ENCODE results near the gene ROPN1B.

Gene ROPN1B

DNA sequence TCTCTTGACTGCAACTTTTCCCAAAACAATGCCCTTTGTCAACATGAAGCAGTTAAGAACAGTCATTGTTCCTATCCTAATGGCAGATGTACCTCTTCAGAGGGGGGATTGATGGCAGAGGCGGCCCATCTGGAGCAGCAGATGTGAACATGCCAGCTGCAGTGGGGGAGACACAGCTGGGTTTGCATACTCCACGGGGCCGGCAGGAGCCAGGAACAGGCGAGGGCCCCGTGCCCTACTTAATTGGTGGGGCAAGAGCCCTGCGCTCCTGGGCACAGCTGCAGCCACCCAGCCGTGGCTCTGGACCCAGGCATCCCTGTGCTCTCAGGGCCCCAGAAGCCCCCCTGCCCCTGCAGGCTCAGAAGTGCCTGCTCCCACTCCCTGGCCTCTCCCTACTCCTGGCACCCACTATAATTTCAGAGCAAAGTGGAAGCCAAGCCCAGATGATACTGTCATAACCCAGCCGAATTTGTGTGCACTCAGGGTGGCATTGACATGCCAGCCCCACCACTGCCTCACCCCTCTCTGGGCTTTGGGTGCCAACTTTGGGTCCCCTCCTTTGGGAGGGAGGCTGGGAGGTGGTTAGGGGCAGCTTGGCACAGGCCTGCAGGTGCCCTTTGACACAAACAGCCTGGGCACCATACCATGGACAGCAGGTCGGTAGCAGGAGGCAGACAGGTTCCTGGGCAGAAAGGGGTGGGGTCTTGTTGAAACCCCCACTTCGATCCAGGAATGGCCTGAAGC, 34.6 kb downstream of the ROPN1B start:
- no peak for DNase-seq (ENCODE audit: low read depth in 2 of 2, low spot score in 1 of 2)

DNA sequence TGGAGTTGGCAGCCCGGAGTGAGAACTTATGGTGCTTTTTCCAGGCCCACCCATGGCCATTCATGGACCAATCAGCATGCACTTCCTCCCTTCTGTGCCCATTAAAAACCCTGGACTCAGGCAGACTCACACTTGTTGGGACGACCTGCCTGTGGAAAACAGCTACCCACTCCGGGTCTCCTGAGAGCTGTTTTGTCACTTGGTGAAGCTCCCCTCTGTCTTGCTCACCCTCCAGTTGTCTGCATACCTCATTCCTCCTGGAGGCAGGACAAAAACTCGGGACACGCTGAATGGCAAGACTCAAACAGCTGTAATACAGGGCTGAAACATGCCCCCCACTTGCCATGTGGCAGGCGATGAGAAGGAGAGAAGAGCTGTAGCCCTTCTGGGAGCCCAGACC, 35.2 kb downstream of the ROPN1B start:
- no peak for DNase-seq (ENCODE audit: low read depth in 2 of 2, low spot score in 1 of 2)

DNA sequence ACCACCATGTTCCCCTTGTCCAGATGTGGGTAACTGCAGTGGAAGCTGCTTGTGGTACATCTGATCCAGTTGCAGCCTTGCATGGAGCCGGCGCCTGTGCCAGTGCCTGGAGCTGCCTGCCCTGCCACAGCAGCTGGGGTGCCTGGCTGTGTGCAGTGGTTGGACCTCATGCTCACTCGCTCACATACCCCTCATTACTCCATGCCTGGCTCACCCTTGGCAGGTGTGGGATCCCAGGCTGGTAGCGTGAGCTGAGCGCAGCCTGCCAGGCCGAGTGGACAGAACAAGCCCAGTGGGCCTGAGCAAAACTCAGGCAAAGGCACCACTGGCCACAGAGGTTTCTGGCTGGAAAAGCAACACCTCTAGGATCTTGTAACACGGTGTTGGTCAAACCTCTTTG, 35.7 kb downstream of the ROPN1B start:
- DNase-seq (ENCODE audit: low read depth in 2 of 2, low spot score in 1 of 2) = no peak

DNA sequence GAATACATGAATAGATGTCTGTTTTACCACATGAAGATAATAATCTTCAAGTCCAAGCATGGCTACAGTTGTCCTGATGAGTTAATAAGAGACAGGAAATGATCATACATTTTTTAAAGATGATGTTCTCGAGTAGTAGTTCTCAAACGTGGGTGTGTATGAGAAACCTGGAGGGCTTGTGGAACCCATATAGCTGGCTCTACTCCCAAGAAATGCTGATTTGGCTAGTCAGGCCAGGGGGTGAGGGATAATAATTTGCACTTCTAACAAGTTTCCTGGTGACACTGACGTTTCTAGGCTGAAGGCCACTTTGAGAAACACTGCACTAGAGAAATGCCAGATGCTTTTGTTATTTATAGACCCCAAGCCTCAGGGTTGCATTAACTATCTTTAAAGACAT, 37.0 kb downstream of the ROPN1B start:
- DNase-seq (ENCODE audit: low read depth in 2 of 2, low spot score in 1 of 2) = no peak

DNA sequence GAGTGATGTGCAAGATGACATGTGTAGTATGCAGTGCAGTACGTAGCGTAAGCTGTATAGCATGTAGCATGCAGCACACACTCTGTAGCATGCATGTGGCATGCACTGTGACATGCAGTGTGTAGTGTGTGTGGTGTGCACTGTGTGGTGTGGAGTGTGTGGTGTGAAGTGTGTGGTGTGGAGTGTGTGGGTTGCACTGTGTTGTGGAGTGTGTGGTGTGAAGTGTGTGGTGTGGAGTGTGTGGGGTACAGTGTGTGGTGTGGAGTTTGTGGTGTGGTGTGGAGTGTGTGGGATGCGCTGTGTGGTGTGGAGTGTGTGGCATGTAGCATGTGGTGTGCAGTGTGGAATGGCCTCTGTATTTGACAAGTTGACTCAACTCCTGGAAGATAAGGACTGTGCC, 39.2 kb downstream of the ROPN1B start:
- DNase-seq (ENCODE audit: low read depth in 2 of 2, low spot score in 1 of 2) = no peak

DNA sequence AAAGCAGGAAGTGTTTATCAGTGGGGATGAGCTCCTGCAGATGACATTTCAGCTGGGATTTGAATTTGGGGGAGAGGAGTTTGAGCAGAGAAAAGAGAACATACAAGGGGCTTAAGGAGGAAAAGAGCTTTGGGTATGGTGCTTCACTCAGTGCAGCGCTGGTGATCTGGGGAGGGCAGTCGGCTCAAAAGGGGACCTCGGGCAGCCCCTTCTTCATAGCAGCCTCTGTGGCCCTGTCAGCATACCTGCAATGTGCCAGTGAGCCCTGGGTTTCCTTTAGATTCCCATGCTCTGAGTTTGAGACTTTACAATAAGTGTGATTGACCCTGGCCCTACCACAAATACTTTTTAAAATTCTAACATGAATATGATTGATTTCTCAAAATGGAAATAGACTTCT, 40.2 kb downstream of the ROPN1B start:
- no peak for DNase-seq (ENCODE audit: low read depth in 2 of 2, low spot score in 1 of 2)

DNA sequence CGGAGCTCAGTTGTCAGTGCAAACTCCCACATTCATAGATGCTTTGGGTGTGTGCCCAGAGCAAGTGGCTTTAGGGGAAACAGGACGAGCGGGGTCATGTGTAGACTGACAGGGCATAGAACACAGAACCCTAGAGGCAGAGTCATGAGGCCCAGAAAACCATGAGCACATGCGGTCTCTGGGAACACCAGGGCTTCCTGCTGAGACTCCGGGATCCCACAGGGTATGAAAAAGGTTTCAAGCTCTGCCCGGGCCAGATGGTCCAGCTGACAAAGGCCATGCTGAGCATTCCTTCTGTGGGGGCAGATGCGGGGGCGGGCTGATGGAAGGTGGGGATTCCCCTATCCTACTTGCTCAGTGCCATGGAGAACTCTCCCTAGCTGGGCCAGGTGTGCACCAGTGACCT, 44.8 kb downstream of the ROPN1B start:
- no peak for DNase-seq (ENCODE audit: low read depth in 2 of 2, low spot score in 1 of 2)

DNA sequence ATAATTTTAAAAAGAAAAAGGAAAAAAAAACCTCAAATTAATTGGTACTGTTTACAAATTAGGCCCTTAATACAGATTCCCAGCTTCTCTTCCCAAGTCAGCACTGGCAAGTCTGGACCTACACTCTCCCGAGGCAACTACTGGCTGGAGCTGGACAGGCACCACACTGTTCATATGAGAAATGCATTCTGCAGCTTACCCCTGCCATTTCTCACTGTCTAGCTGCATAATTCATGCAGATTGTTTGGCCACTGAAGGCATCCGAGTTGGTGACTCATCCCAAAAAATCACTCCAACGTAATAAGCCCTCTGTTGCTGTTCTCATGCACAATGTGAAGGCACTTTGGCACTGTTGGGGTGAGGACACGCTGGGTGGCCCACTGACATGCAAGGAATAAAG, 45.3 kb downstream of the ROPN1B start:
- DNase-seq (ENCODE audit: low read depth in 2 of 2, low spot score in 1 of 2) = no peak

DNA sequence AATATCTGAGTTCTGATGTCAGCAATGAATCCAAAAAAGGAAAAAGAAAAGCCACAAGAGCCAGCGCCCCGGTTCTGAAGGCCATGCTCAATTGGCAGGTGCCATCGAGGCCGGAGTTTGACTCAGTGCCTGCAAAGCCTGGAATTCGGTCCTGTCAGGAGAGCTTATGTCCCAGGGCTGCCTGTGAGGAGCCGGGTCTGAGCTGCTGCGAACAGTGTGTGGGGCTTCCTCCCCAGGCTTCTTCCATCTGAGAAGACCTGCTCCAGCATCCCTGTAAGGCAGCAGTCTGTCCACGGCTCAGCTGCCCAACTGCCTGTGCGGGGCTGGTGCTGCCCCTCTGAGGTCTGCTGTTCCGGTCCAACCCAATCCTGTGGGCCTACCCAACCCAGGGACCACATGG, 46.1 kb downstream of the ROPN1B start:
- DNase-seq (ENCODE audit: low read depth in 2 of 2, low spot score in 1 of 2) = no peak

DNA sequence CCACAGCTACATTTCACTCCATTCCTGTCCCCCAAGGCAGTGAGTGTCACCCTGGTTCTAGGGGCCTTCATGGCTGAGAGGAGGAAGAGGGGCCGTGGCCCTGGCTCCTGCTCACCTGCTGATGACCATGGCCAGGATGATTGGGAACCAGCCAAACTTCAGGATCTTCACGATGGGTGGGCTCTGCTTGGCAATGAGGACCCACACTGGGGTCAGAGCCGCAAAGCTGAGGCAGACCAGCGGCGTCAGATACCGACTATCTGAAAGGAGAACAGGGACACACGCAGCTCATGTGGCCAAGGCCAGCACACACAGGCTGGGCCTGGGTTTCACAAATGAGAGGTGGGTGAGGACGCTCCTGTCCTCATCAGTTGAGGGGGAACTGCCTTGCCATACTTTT, 47.6 kb downstream of the ROPN1B start:
- no peak for DNase-seq (ENCODE audit: low read depth in 2 of 2, low spot score in 1 of 2)

DNA sequence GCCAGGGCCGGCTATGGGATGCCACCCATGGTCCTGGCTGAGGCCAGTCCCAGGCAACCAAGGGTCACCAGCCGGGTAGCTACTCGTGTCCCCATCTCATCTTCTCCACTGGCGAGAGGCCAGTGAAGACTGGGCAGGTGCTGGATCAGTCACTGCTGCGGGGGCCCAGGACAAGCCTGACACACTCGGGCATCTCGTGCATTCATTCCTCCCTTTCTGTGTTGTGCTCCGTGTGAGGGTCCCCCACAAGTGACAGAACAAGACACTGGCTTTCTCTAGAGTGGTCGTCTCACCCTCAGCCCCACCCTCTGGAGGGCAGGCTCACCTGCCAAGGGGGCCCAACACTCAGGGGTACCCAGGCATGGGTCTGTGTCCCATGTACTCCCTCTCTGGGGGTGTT, 48.4 kb downstream of the ROPN1B start:
- no peak for DNase-seq (ENCODE audit: low read depth in 2 of 2, low spot score in 1 of 2)

DNA sequence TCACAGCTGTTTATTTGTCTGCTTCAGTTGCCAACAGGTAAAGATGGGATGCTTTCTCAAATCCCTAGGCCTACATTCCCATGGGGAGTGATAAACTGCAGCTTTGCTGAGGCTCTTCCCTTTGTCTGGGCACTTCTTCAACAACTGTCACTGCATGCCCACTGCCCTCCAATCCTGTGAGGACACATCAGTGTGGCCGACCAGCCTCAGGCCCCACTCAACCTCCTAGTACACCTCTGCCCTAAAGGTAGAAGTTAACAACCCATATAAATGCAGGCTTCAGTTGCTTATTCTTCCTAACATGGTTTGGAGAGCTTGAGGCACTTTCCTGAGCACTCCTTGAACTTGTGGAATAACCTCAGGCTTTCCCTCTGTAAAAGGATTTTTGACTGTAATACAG, 49.6 kb downstream of the ROPN1B start:
- DNase-seq (ENCODE audit: low read depth in 2 of 2, low spot score in 1 of 2) = no peak

DNA sequence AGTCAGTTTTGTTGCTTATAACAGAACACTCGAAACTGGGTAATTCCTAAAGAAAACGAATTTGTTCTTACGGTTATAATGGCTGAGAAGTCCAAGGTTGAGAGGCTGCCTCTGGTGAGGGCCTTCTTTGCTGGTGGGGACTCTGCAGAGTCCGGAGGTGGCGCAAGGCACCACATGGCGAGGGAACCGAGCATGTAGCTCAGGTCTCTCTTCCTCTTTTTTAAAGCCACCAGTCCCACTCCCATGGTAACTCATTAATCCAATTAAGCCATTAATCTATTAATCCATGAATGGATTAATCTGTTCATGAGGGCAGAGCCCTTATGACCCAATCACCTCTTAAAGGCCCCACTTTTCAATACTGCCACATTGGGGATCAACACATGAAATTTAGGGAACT, 50.0 kb downstream of the ROPN1B start:
- no peak for DNase-seq (ENCODE audit: low read depth in 2 of 2, low spot score in 1 of 2)

DNA sequence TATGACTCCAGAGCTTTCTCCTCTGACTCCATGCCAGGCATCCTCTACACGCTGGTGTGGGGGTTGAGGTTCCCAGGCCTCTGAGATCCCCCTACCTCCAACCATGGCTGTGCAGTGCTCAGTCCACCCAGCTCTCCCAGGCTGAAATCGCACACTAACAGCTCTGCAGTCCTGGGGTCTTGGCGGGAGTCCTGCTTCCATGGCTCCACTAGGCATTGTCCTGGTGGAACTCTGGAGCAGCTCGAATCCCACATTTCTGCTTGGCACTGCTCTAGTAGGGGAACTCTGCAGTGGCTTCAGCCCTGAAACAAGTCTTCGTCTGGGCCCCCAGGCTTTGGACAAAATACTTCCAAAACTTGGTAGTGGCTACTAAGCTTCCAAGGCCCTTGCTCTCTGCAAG, 50.7 kb downstream of the ROPN1B start:
- DNase-seq (ENCODE audit: low read depth in 2 of 2, low spot score in 1 of 2) = no peak

DNA sequence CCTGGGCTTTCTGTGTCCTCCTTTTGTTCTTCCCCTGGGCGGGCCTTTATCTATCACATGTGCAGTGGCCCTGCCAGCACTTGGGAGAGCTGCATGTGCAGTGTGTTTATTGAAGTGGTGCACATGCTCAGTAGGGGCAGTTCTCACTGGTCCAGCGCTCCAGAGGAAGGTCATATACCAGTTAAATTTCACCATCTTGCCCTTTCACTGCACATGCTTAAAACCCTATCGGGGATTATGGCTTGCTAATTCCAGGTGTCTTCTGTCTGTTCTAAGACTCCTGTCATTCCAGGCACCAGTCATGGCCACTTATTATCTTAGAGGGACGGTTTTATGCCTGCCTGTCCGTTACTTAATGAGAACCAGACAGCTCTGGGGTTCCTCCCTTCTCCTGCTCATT, 52.2 kb downstream of the ROPN1B start:
- DNase-seq (ENCODE audit: low read depth in 2 of 2, low spot score in 1 of 2) = no peak

DNA sequence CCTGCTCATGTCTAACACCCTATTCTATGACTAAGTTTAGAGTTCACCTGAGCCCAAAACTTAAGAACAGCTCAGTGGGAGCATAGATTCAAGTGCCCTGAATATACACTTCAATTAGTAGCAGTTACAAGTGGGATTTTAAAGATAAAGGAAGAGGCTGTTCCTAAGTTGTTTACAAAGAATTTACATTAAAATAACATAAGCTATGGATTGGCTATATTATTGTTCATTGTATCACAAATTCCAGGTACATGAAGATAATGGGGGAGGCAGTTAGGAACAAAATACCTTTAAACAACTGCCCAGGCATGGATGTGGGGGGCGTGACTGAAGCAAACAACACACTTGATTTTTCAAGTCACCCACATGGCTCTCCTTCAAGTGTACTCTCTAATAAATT, 52.7 kb downstream of the ROPN1B start:
- DNase-seq (ENCODE audit: low read depth in 2 of 2, low spot score in 1 of 2) = no peak

DNA sequence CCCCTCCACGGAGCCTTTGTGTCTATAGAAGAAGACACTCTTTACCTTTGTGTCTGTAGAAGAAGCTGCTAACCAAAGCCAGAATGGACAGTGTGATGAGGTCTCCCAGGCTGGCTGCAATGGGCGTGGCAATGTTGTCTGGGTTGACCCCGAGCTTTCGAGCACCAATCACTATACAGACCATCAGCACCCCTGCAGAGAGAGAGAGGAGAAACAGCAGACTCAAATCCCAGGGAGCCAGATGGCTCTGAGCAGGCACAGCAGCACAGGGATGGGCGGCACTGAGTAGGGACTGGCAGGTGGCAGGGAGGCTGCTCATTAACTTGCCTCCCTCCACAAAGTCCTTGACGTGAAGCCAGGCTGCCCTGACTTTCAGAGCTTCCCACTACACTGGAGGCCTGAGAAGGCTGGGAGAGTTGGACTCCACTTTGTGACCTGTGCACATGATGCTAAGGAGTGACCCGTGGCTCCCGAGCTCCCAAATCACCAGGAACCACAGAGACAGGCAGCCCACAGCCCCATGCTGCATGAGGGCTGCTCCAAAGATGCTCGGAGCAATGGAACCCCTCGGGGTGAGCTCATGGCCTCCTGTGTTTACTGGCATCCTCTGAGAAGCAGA, 53.9 kb downstream of the ROPN1B start:
- no peak for DNase-seq (ENCODE audit: low read depth in 2 of 2, low spot score in 1 of 2)

DNA sequence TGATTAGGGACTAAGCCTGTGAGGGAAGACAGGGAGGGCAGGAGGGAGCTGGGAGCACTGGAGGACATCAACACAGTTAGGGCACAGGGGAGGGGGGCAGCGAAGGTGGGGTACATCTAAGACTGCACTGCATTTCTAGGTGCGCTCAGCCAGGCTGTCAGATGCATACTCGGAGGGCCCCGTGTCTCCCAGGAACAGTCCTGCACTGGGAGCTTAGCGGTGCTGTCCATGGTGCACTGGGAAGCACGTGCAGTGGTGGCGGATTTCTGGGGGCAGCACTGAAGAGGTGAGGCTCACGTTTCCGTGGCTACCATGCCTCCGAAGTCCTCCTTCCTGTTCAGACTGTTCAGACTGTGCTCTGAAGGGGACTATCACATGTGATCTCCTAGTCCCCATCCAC, 54.4 kb downstream of the ROPN1B start:
- no peak for DNase-seq (ENCODE audit: low read depth in 2 of 2, low spot score in 1 of 2)

DNA sequence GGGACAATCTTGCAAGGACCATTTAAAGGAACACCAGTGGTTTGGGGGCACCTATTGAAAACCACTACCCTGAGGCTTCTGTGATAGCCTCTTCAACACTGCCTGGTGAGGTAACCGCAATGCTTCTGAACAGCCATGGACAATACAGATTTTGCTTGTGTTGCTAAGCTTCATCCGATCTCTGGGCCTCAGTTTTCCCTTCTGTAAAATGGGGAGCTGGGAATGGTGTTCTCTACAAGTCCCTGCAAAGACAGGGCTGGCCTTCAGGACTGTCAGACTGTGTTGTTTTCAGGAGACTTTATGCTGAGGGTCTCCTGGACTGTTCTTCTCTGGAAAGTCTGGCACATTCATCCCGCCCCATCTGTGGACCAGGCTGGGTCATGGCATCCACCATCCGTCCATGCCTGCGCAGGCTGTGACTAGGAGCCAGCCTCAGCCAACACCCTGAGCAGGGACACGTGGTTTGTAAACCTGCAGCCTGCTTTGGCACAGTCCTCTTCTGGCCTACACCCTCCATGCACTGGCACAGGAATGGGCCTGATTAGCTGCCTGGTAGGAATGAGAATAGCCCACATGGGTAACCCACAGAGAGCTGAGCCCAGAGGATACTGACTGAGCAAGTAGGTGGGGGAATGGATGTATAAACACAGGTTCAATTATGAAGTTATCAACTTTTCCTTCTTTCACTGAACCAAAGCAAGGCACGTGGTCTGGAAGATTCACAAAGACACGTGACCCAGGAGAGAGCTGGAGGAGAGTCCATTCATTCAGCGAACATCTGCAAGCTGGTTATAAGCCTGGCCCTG, 55.3 kb downstream of the ROPN1B start:
- no peak for DNase-seq (ENCODE audit: low read depth in 2 of 2, low spot score in 1 of 2)

DNA sequence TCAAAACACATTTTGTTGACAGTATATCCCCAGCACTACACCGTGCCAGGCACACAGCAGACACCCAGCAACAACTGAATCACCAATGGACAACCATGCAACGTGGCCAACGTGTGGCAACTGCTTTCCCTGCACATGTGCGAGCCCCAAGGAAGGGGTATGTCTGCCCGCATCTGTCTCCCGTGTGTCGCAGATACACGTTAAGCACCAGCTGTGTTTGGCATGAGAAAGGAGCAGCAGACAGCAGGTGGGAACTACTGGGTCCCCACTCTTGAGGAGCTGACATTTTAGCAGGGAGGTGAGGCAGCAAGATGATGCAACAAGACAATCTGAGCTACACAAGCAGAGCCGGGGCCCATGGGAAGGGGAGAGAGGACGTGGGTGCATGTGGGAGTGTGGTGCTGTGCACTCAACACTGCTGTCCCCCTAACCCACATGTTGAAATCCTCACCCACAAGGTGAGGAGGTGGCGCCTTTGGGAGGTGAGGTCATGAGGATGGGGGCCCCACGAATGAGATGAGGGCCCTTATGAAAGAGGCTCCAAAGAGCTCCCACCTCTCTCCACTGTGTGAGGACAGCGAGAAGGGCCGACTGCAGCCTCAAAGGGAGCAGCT, 56.2 kb downstream of the ROPN1B start:
- DNase-seq (ENCODE audit: low read depth in 2 of 2, low spot score in 1 of 2) = no peak

DNA sequence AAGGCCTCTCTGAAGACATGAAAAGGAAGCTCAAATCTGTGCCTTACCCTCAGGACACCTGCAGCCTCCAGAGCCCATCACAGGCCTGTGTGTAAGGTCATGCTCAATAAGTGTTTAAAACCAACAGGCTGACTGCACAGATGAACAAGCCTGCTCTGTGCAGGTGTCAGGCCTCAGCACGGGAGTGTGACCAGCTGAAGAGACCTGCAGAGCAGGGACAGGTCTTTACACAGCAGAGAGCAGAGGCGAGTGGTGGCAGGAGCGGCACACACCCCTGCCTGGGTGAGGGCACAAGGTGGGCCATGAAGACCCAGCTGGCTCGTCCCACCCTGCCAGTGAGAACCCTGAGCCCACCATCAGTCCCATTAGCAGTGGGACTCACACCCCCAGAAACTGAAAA, 56.9 kb downstream of the ROPN1B start:
- no peak for DNase-seq (ENCODE audit: low read depth in 2 of 2, low spot score in 1 of 2)

DNA sequence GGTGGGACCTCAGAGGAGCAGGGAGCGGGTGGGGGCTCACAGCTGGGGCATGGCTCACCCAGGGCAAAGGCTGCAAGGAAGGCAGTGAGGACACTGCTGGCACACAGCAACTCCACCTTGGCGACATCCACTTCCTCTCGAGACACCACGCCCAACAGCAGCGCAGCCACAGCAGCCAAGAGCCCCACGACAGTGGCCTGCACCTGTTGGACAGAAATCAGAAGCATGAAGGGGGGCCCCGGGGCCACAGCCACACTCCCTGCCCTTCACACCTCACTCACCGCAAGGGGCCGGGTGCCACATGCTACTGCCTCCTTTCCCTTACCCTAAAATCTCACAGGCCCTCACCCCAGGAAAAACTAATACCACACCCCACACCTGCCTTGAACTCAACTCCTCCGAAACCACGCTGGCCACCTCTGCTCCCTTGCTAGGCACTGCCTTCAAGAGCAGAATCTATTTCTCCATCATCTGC, 57.3 kb downstream of the ROPN1B start:
- DNase-seq (ENCODE audit: low read depth in 2 of 2, low spot score in 1 of 2) = no peak

Data from stimulated activated CD8-positive, alpha-beta memory T cell treated with anti-CD3 and anti-CD28 coated beads, Interleukin-4, amount 100 ng/mL, for 1 hour (primary cell).